Fibroblast of upper back skin (primary cell): ENCODE data around the gene AJUBA.
"Not testable (repeated sequence)": the region's sequence is repeated elsewhere in the genome, so short reads cannot be mapped to it uniquely, and the experiment has no call there.

Source experiments
- DNase-seq: peaks from one replicate; pipeline ENCODE4 v3.0.0-alpha.2; 2013

The AJUBA gene

GRCh38 chr14:22982477-22983245 lies at the start of gene AJUBA:
Gene AJUBA (minus strand): TSS chr14:22982551. CDS start chr14:22982266, 285 bp downstream.
- peak; percentile 96 for DNase-seq

- DNase-seq, result no peak
Observed at GRCh38 chr14:23030936-23031335, 48.6 kb upstream of the AJUBA start.

GRCh38 chr14:23028799-23029198 lies 46.4 kb upstream of the AJUBA start:
- no peak for DNase-seq

- no peak for DNase-seq
Observed at GRCh38 chr14:23025151-23025814, 42.9 kb upstream of the AJUBA start.

GRCh38 chr14:23024612-23025075 lies 42.3 kb upstream of the AJUBA start:
- no peak for DNase-seq

GRCh38 chr14:23023795-23024152 lies 41.4 kb upstream of the AJUBA start:
- DNase-seq, result no peak

- no peak for DNase-seq
Observed at GRCh38 chr14:23023022-23023794, 40.9 kb upstream of the AJUBA start.

- no peak for DNase-seq
Observed at GRCh38 chr14:23021889-23022442, 39.6 kb upstream of the AJUBA start.

- no peak for DNase-seq
Observed at GRCh38 chr14:23021434-23021833, 39.1 kb upstream of the AJUBA start.

GRCh38 chr14:23020143-23021128 lies 38.1 kb upstream of the AJUBA start:
- DNase-seq, result no peak

GRCh38 chr14:23018107-23018506 lies 35.8 kb upstream of the AJUBA start:
- no peak for DNase-seq

GRCh38 chr14:23017091-23017490 lies 34.7 kb upstream of the AJUBA start:
- DNase-seq, result no peak

- DNase-seq, result no peak
Observed at GRCh38 chr14:23015618-23016017, 33.3 kb upstream of the AJUBA start.

- not testable (repeated sequence) for DNase-seq
Observed at GRCh38 chr14:23013749-23014054, 31.4 kb upstream of the AJUBA start.

GRCh38 chr14:23013054-23013748 lies 30.9 kb upstream of the AJUBA start:
- DNase-seq, result no peak

- DNase-seq, result peak; percentile 65
Observed at GRCh38 chr14:23009939-23010726, 27.8 kb upstream of the AJUBA start, which contains the start of gene C14orf93. Gene C14orf93 (minus strand): TSS chr14:23010143. CDS start chr14:22999023, 11,120 bp downstream.

- DNase-seq, result no peak
Observed at GRCh38 chr14:23009483-23009938, 27.2 kb upstream of the AJUBA start.

GRCh38 chr14:23008831-23009230 lies 26.5 kb upstream of the AJUBA start:
- DNase-seq, result peak; percentile 25

GRCh38 chr14:23006544-23007419 lies 24.4 kb upstream of the AJUBA start:
- DNase-seq, result peak; percentile 98

GRCh38 chr14:23006188-23006534 lies 23.8 kb upstream of the AJUBA start:
- DNase-seq, result no peak
